Measurements from ENCODE around the gene GATAD2A.

GRCh38 chr19:19527674-19528625, 122.5 kb downstream of the GATAD2A start:
- TF ChIP-seq CTCF (IDR thresholded peaks at IDR 0.05) (no peak), POLR2AphosphoS5 (IDR thresholded peaks at IDR 0.05) (no peak), EP300 (IDR thresholded peaks at IDR 0.05) (no peak), POLR2A (IDR thresholded peaks at IDR 0.05; ENCODE audit: low read depth) (no peak)

All from esophagus muscularis mucosa (tissue), 4 donors.